Neural progenitor cell (in vitro differentiated cells): ENCODE results near the gene TRIOBP. TPM values are rescaled to one million over a fixed set of nuclear protein-coding genes. Genes with fewer than 3 reads are reported as not detected.

Experiments
- DNase-seq: peaks from one replicate; pipeline ENCODE4 v3.0.0-alpha.2; 2016; ENCODE audit warnings: low spot score
- H2AFZ ChIP-seq: fragments of 200-600 bp; sonication (generic); replicated peaks from 2 replicates; pipeline ENCODE4 v1.6.1; 2016; ENCODE audit warnings: antibody characterized with exemption
- H3F3A ChIP-seq: fragments of 200-600 bp; sonication (generic); 2 replicates; pipeline ENCODE4 v1.6.1; 2016; ENCODE audit warnings: antibody characterized with exemption, low read depth
- H3K27ac ChIP-seq: fragments of 200-600 bp; sonication (generic); 2 replicates; pipeline ENCODE4 v1.5.1; 2016; ENCODE audit warnings: mild to moderate bottlenecking
- H3K27me3 ChIP-seq: fragments of 200-600 bp; sonication (generic); 2 replicates; pipeline ENCODE4 v1.6.1; 2016; ENCODE audit warnings: mild to moderate bottlenecking, moderate library complexity
- H3K36me3 ChIP-seq: fragments of 200-600 bp; sonication (generic); 2 replicates; pipeline ENCODE4 v1.5.1; 2016
- H3K4me1 ChIP-seq: fragments of 200-600 bp; sonication (generic); 2 replicates; pipeline ENCODE4 v1.6.1; 2016; ENCODE audit warnings: mixed run types
- H3K4me2 ChIP-seq: fragments of 200-600 bp; sonication (generic); 2 replicates; pipeline ENCODE4 v1.6.1; 2016
- H3K4me3 ChIP-seq: fragments of 200-600 bp; sonication (generic); 2 replicates; pipeline ENCODE4 v1.5.1; 2016
- H3K79me2 ChIP-seq: fragments of 200-600 bp; sonication (generic); 2 replicates; pipeline ENCODE4 v1.6.1; 2016; ENCODE audit warnings: low read depth
- H3K9ac ChIP-seq: fragments of 200-600 bp; sonication (generic); 2 replicates; pipeline ENCODE4 v1.6.1; 2016
- H3K9me3 ChIP-seq: fragments of 200-600 bp; sonication (generic); 2 replicates; pipeline ENCODE4 v1.5.1; 2016; ENCODE audit warnings: low read depth
- H4K20me1 ChIP-seq: fragments of 200-600 bp; sonication (generic); 2 replicates; pipeline ENCODE4 v1.6.1; 2016; ENCODE audit warnings: low read depth
- H3K27ac Mint-ChIP-seq: 3 replicates; pipeline ENCODE4 v1.8.0; 2021; ENCODE audit warnings: mixed read lengths
- H3K27me3 Mint-ChIP-seq: 2 replicates; pipeline ENCODE4 v1.8.0; 2022; ENCODE audit warnings: low read depth, mild to moderate bottlenecking, inconsistent platforms, moderate library complexity, mixed read lengths; ENCODE audit not compliant: insufficient read depth
- H3K36me3 Mint-ChIP-seq: 3 replicates; pipeline ENCODE4 v1.8.0; 2021; ENCODE audit warnings: mixed read lengths
- H3K4me1 Mint-ChIP-seq: 3 replicates; pipeline ENCODE4 v1.8.0; 2021; ENCODE audit warnings: mixed read lengths
- H3K4me3 Mint-ChIP-seq: 3 replicates; pipeline ENCODE4 v1.8.0; 2021; ENCODE audit warnings: mild to moderate bottlenecking, moderate library complexity, mixed read lengths
- H3K9me3 Mint-ChIP-seq: 3 replicates; pipeline ENCODE4 v1.8.0; 2020; ENCODE audit warnings: mixed read lengths
- EZH2 ChIP-seq: fragments of 200-600 bp; sonication (generic); IDR thresholded peaks from 2 replicates; pipeline ENCODE4 v1.6.1; 2017; ENCODE audit warnings: antibody characterized with exemption, mild to moderate bottlenecking, moderate library complexity
- EZH2phosphoT487 ChIP-seq: fragments of 200-600 bp; sonication (generic); IDR thresholded peaks from 2 replicates; pipeline ENCODE4 v1.6.1; 2017; ENCODE audit warnings: antibody characterized with exemption
- total RNA-seq: library from RNA; depleted of rRNA; stranded (reverse); fragments of >200 nt; gene quantifications from 2 replicates; pipeline ENCODE4 v1.2.3, GENCODE V29; 2015; ENCODE audit warnings: low replicate concordance
- TF ChIP-seq, protein P1 (sequence below): fragments of 200-600 bp; sonication (generic); IDR thresholded peaks from 2 replicates; pipeline ENCODE4 v1.5.1; 2017; ENCODE audit warnings: antibody characterized with exemption, mild to moderate bottlenecking

The TRIOBP gene
- total RNA-seq, 1 donor from 2014 or later = 25.2 TPM

DNA sequence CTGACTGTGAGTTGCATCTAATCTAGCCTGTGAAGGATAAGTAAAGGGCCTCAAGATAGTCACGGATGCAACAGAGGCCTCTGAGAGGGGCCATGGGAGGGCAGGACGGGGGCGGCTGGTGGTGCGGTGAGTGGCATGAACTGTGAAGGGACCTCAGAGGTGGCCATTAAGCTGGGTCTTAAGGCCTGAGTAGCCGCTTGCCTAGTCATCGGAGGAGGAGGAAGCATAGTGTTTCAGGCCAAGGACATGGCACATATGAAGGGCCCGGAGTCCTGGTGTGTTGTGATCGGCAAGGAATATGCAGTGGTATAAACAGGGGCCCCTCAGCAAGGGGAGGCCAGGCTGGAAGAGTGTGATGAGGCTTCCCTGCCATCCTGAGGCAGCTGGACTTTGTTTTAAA lies 51.8 kb downstream of the TRIOBP start:
- Histone ChIP-seq H3K4me1 (peaks cover 31% of the 10 kb centered on the region), H2AFZ (no peak overlapping the region), H3K9ac (no peak overlapping the region), H4K20me1 (peaks cover 68% of the 10 kb centered on the region), H3K4me3 (no peak overlapping the region), H3F3A (peaks cover 22% of the 10 kb centered on the region), H3K27me3 (no peaks in the 10 kb centered on the region), H3K9me3 (no peaks in the 10 kb centered on the region), H3K4me2 (no peak overlapping the region), H3K27ac (no peak overlapping the region), H3K79me2 (peaks cover 52% of the 10 kb centered on the region), H3K36me3 (no peaks in the 10 kb centered on the region)
- DNase-seq = no peak
- H3K4me1 Mint-ChIP-seq = peaks cover 41% of the 10 kb centered on the region
- peak overlapping the region; percentile 72 for H3K27ac Mint-ChIP-seq
- H3K27me3 Mint-ChIP-seq = peaks cover 8% of the 10 kb centered on the region
- peak overlapping the region; percentile 43 for H3K4me3 Mint-ChIP-seq
- TF ChIP-seq EZH2phosphoT487 (no peak), EZH2 (no peak)
- TF ChIP-seq, protein P1, sequence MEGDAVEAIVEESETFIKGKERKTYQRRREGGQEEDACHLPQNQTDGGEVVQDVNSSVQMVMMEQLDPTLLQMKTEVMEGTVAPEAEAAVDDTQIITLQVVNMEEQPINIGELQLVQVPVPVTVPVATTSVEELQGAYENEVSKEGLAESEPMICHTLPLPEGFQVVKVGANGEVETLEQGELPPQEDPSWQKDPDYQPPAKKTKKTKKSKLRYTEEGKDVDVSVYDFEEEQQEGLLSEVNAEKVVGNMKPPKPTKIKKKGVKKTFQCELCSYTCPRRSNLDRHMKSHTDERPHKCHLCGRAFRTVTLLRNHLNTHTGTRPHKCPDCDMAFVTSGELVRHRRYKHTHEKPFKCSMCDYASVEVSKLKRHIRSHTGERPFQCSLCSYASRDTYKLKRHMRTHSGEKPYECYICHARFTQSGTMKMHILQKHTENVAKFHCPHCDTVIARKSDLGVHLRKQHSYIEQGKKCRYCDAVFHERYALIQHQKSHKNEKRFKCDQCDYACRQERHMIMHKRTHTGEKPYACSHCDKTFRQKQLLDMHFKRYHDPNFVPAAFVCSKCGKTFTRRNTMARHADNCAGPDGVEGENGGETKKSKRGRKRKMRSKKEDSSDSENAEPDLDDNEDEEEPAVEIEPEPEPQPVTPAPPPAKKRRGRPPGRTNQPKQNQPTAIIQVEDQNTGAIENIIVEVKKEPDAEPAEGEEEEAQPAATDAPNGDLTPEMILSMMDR = no peak
- H3K36me3 Mint-ChIP-seq = peaks cover 2% of the 10 kb centered on the region
- no peaks in the 10 kb centered on the region for H3K9me3 Mint-ChIP-seq

DNA sequence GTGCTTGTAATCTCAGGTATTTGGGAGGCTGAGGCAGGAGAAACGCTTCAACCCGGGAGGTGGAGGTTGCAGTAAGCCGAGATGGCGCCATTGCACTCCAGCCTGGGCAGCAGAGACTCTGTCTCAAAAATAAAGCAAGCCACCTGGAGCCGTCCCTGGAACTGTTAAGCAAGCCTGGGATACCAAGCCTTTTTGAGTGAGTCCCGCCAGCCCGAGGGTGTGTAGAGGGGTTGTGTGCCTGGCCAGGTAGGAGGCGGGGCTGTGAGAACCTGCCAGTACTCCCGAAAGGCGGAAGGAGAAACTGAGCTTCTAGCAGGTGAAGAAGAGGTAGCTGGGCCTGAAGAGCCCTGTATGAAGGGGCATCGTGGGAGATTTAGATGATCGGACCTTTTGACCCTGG lies 52.4 kb downstream of the TRIOBP start:
- H4K20me1 ChIP-seq = peaks cover 69% of the 10 kb centered on the region
- H3K4me1 ChIP-seq = peaks cover 31% of the 10 kb centered on the region
- H3K4me3 Mint-ChIP-seq = no peak overlapping the region

GRCh38 chr22:37749831-37750595 lies 53.2 kb downstream of the TRIOBP start:
- peaks cover 12% of the 10 kb centered on the region for H3F3A ChIP-seq
- H3K9ac ChIP-seq = no peak overlapping the region
- peaks cover 33% of the 10 kb centered on the region for H3K4me1 Mint-ChIP-seq
- H3K9me3 Mint-ChIP-seq = no peaks in the 10 kb centered on the region
- H2AFZ ChIP-seq = no peak overlapping the region
- no peak overlapping the region for H3K4me3 Mint-ChIP-seq
- H3K9me3 ChIP-seq = no peaks in the 10 kb centered on the region
- no peak overlapping the region for H3K27ac Mint-ChIP-seq
- no peak overlapping the region for H3K4me2 ChIP-seq
- DNase-seq = no peak
- H3K79me2 ChIP-seq = peaks cover 50% of the 10 kb centered on the region
- H3K36me3 Mint-ChIP-seq = peaks cover 7% of the 10 kb centered on the region
- no peak overlapping the region for H3K4me3 ChIP-seq
- H3K27me3 Mint-ChIP-seq = peaks cover 5% of the 10 kb centered on the region
- no peak overlapping the region for H3K27ac ChIP-seq
- H3K4me1 ChIP-seq = peaks cover 30% of the 10 kb centered on the region
- H3K36me3 ChIP-seq = no peaks in the 10 kb centered on the region
- TF ChIP-seq, protein P1 = no peak
- TF ChIP-seq EZH2phosphoT487 (no peak), EZH2 (no peak)
- no peaks in the 10 kb centered on the region for H3K27me3 ChIP-seq
- peaks cover 65% of the 10 kb centered on the region for H4K20me1 ChIP-seq

More for the DNA sequence above, 52.4 kb downstream of the TRIOBP start:
- H3F3A ChIP-seq = peaks cover 20% of the 10 kb centered on the region
- no peak for DNase-seq
- H3K27me3 ChIP-seq = no peaks in the 10 kb centered on the region
- no peak overlapping the region for H3K4me3 ChIP-seq
- TF ChIP-seq EZH2 (no peak), EZH2phosphoT487 (no peak)
- TF ChIP-seq, protein P1 = no peak
- no peaks in the 10 kb centered on the region for H3K9me3 ChIP-seq
- H3K4me2 ChIP-seq = no peak overlapping the region
- H3K27ac ChIP-seq = no peak overlapping the region
- H3K27ac Mint-ChIP-seq = no peak overlapping the region
- H3K36me3 Mint-ChIP-seq = peaks cover 2% of the 10 kb centered on the region
- H3K4me1 Mint-ChIP-seq = peaks cover 38% of the 10 kb centered on the region
- peaks cover 52% of the 10 kb centered on the region for H3K79me2 ChIP-seq
- H3K9ac ChIP-seq = no peak overlapping the region
- H3K36me3 ChIP-seq = no peaks in the 10 kb centered on the region
- H3K9me3 Mint-ChIP-seq = no peaks in the 10 kb centered on the region
- no peak overlapping the region for H2AFZ ChIP-seq
- peaks cover 7% of the 10 kb centered on the region for H3K27me3 Mint-ChIP-seq
